Right lobe of liver (tissue), 6 donors: Measurements from ENCODE around the gene PTGFRN. TPM values are rescaled to one million over a fixed set of nuclear protein-coding genes. Genes with fewer than 3 reads are reported as not detected.

Experiments
- ATAC-seq, 4 donors: fragments of 200-7000 bp; cut with Tn5 transposase; one replicate each; pipeline ENCODE4 v1.9.1; 2020; ENCODE audit warnings: mild to moderate bottlenecking in 4 of 4, moderate library complexity in 4 of 4
- DNase-seq, 3 donors: peaks; one replicate each; pipeline ENCODE4 v3.0.0-alpha.2; 2020
- H3K27ac ChIP-seq, 3 donors: fragments of 200-600 bp; one replicate each; pipeline ENCODE4 v1.8.0; 2022
- H3K27me3 ChIP-seq, 2 donors: fragments of 200-600 bp; one replicate each; pipeline ENCODE4 v1.8.0; 2022
- H3K36me3 ChIP-seq, 4 donors: fragments of 200-600 bp; sonication (generic) in 1 of 4; one replicate each; pipeline versions ENCODE4 v1.5.1 to v1.8.0; 2017 to 2022; ENCODE audit warnings: control low read depth in 1 of 4
- H3K4me1 ChIP-seq, 4 donors: fragments of 200-600 bp; sonication (generic) in 1 of 4; one replicate each; pipeline versions ENCODE4 v1.5.1 to v1.8.0; 2017 to 2022; ENCODE audit warnings: control low read depth in 1 of 4
- H3K4me3 ChIP-seq, 3 donors: fragments of 200-600 bp; one replicate each; pipeline ENCODE4 v1.8.0; 2022
- H3K9me3 ChIP-seq, 4 donors: fragments of 200-600 bp; sonication (generic) in 1 of 4; one replicate each; pipeline versions ENCODE4 v1.5.1 to v1.8.0; 2017 to 2022; ENCODE audit warnings: control low read depth in 1 of 4
- POLR2A ChIP-seq: fragments of 450-650 bp; IDR thresholded peaks from one replicate; pipeline ENCODE4 v1.6.1; 2017; ENCODE audit warnings: antibody characterized with exemption, mild to moderate bottlenecking
- WGBS: methylation state at CpG from one replicate; pipeline ENCODE4 v1.1.6; 2018; ENCODE audit warnings: low coverage, low lambda C conversion rate; ENCODE audit not compliant: insufficient coverage; ENCODE audit errors: missing lambda C conversion rate; 5-methylcytosine and 5-hydroxymethylcytosine counted together
- intact Hi-C, 2 donors: fragments of 100-400 bp; cut with DNase I; formaldehyde crosslinking; loops; one replicate each; pipeline versions ENCODE4 v1.11.2 to v1.14.1; 2022
- small RNA-seq, 2 experiments: library from RNA; depleted of rRNA; stranded (forward); fragments of <200 nt; gene quantifications; one replicate each; pipeline ENCODE3, GENCODE V24; 2016
- total RNA-seq, 6 experiments: library from RNA; depleted of rRNA in 2 of 6; stranded (reverse); fragments of >200 nt in 2 of 6; fragmentation: NEBNext Ultra II Directional in 3 of 6; extraction: Animal tissue kit (Norgen Biotek cat#: 25700) in 3 of 6; gene quantifications; one replicate each; pipeline versions ENCODE4 v1.1.0 to v1.2.4, GENCODE V29; 2016 to 2023
- TF ChIP-seq, protein P1 (sequence below), 4 donors: fragments of 200-600 bp in 3 of 4; fragments of 450-650 bp in 1 of 4; IDR thresholded peaks; one replicate each; pipeline versions ENCODE4 v1.5.1 to v1.8.0; 2016 to 2022; ENCODE audit warnings: antibody characterized with exemption in 4 of 4, mild to moderate bottlenecking in 2 of 4
- donor health status: DM: no; HTN: yes; CAD: no.
- donor health status: DM: no; HTN: no; CAD: no.
- donor health status: DM: no; HTN: no; CAD: no.
- donor health status: DM: no; HTN: yes; CAD: no.
- donor health status: DM: no; HTN: yes; CAD: no.

PTGFRN gene
- total RNA-seq, 6 experiments from 2014 or later: 12.6 to 28.1 (median 17.5) TPM

DNA sequence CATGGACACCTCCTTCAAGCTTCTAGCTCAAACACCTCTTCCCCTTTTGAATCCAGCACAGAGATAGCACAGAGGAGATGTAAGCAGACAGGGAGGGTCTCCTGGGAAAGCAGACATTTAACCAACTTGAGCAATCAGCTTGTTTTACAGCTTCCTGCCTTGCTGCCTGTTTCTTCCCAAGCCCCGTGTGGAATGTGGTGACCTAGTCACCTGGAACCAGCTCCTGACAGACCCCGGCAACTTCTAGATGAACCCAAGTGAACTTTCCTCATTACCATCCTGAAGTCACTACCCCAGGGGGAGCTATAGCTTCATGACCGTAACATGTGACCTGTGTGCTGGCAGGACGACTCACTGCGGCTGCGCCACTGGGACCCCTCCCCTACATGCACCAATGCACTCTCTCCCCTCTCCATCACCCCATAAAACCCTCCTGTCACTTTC lies 126.3 kb downstream of the PTGFRN start:
- no peak overlapping the region for H3K27ac ChIP-seq
- 17% methylated on average over 1 of the region's 6 CpGs for WGBS
- intact Hi-C loops: no loop called here
- H3K4me1 ChIP-seq: no peaks in the 10 kb centered on the region
- H3K27me3 ChIP-seq: no peaks in the 10 kb centered on the region
- TF ChIP-seq, protein P1, sequence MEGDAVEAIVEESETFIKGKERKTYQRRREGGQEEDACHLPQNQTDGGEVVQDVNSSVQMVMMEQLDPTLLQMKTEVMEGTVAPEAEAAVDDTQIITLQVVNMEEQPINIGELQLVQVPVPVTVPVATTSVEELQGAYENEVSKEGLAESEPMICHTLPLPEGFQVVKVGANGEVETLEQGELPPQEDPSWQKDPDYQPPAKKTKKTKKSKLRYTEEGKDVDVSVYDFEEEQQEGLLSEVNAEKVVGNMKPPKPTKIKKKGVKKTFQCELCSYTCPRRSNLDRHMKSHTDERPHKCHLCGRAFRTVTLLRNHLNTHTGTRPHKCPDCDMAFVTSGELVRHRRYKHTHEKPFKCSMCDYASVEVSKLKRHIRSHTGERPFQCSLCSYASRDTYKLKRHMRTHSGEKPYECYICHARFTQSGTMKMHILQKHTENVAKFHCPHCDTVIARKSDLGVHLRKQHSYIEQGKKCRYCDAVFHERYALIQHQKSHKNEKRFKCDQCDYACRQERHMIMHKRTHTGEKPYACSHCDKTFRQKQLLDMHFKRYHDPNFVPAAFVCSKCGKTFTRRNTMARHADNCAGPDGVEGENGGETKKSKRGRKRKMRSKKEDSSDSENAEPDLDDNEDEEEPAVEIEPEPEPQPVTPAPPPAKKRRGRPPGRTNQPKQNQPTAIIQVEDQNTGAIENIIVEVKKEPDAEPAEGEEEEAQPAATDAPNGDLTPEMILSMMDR (IDR thresholded peaks at IDR 0.05): no peak
- no peak for TF ChIP-seq POLR2A
- ATAC-seq: no peak
- no peaks in the 10 kb centered on the region for H3K9me3 ChIP-seq
- H3K4me3 ChIP-seq: no peak overlapping the region
- no peak for DNase-seq
- no peaks in the 10 kb centered on the region for H3K36me3 ChIP-seq

DNA sequence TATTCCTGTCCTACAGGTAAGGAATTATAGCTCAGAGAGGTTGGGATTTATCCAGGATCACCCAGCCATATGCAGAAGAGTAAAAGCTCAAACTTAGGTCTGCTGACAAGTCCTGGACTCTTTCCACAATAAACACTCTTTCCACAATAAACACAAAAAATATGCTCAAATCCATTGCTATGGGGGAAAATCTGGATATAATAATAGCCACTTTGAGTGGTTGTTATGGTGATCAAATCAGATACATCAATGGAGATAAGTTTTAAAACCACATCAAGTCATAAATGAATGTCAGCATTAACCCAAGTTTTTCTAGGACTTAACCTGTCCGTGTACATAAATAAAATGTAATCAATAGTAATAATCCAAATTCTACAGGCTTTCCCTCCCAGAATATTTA lies 128.1 kb downstream of the PTGFRN start:
- intact Hi-C loops: no loop called here
- Histone ChIP-seq H3K4me3 (no peak overlapping the region), H3K36me3 (no peaks in the 10 kb centered on the region), H3K4me1 (no peaks in the 10 kb centered on the region), H3K27ac (no peak overlapping the region), H3K9me3 (no peaks in the 10 kb centered on the region), H3K27me3 (no peaks in the 10 kb centered on the region)
- TF ChIP-seq POLR2A: no peak
- TF ChIP-seq, protein P1 (IDR thresholded peaks at IDR 0.05): no peak
- ATAC-seq (no peak), DNase-seq (no peak)
- WGBS: 67% methylated on average over 1 of the region's 1 CpG

DNA sequence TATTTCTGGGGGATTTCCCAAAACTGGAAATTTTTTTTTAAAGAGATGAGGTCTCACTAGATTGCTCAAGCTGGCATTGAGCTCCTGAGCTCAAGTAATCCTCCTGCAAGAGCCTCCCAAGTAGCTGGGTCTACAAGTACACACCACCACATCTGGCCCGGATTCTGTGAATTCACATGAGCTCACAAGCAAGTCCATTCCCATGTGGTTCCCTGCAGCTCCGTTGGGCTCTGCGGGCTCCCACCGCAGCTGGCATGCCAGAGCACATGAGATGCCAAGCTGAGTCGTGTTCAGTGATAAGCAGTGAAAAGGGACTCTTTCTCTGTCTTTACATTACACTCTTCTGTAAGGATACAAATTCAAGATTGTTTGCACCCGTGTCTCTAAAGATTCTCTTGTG lies 128.5 kb downstream of the PTGFRN start:
- Histone ChIP-seq H3K9me3 (no peaks in the 10 kb centered on the region), H3K27ac (no peak overlapping the region), H3K4me1 (no peaks in the 10 kb centered on the region), H3K36me3 (no peaks in the 10 kb centered on the region), H3K27me3 (no peaks in the 10 kb centered on the region), H3K4me3 (no peak overlapping the region)
- intact Hi-C loops: no loop called here
- TF ChIP-seq POLR2A: no peak
- TF ChIP-seq, protein P1 (IDR thresholded peaks at IDR 0.05): no peak
- DNase-seq (no peak), ATAC-seq (no peak)
- WGBS: 87% methylated on average over 3 of the region's 6 CpGs

Small RNA genes within 50 kb of the gene (small RNA-seq; reads per million reads assigned to genes)
- gene RNA5SP55: 0 reads per million in 2 experiments

Other genes with a start within 250 kb of the PTGFRN start
- gene IGSF3, start 242.2 kb upstream of the PTGFRN start, total RNA-seq: 1 to 10 TPM in 4 of 6 experiments, under 1 TPM in 2; 0.42 to 4.9 (median 1.8) TPM
- 1 to 10 TPM in 2 of 6 experiments, under 1 TPM in 4; 0.13 to 1.5 (median 0.66) TPM for gene CD2, start 155.5 kb upstream of the PTGFRN start, total RNA-seq
- gene CD101, start 91.8 kb downstream of the PTGFRN start, total RNA-seq: 1 to 10 TPM in 1 of 6 experiments, under 1 TPM in 5; 0.12 to 1.9 (median 0.49) TPM
- gene TTF2, start 150.4 kb downstream of the PTGFRN start, total RNA-seq: 1 to 10 TPM; 2.3 to 6.0 (median 4.3) TPM
- gene TRIM45, start 211.8 kb downstream of the PTGFRN start, total RNA-seq: 1 to 10 TPM in 1 of 6 experiments, under 1 TPM in 5; 0.31 to 1.8 (median 0.51) TPM